HG03045 (cell line): ENCODE measurements around the gene LCN1.

Experiments
- ATAC-seq: cut with Tn5 transposase; IDR thresholded peaks from one replicate; pipeline ENCODE4 v1.9.1; 2021; ENCODE audit warnings: mild to moderate bottlenecking, moderate library complexity; ENCODE audit not compliant: unreplicated experiment

The LCN1 gene

GRCh38 chr9:135488013-135488330 is 33.3 kb upstream of the LCN1 start:
- no peak for ATAC-seq

DNA sequence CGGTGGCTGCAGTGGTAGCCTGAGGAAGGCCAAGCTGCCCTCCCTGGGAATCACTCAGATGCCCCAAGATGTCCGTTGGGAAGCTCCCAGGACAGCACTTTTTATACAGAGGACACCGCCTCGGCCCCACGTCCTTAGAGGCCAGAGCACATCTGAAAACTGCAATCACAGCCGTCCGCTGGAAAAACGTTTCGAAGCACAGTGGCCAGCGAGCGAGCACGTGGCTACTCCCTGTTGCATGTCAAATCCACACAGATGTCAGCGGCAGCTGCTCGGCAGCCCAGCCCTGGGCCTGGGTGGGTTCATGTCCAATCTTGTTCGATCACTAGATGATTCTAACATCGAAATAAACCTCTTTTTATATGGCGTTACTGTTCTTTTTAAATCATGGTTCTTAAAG is 32.7 kb upstream of the LCN1 start:
- ATAC-seq, result no peak

GRCh38 chr9:135489188-135489906 is 31.9 kb upstream of the LCN1 start:
- ATAC-seq, result no peak

DNA sequence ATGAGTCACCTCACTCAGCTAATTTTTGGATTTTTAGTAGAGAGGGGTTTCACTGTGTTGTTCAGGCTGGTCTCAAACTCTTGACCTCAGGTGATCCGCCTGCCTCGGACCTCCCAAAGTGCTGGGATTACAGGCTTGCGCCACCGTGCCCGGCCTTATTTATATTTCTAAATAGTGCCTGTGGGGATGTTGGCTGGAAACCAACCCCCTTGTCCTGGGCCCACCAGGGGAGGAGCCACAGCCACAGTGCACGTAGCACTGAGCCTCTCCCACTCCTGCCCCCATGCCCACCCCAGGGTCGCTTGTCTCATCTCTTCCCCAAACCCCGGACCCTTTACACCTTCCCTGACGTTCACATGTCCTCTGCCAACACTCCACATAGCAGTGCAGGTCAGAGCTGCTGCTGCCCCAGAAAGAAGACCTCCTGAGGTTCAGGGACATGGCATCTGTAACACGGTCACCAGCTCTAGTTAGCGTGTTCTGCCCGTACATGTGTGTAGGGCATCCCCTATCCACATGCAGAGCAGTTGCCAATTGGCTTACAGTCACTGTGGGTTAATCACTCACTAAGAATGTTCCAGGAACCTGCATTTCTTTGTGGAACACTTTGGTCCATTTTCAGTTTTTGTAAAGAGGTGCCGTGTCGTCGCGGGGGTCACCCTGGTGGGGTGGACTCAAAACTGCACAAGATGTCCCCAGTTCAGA is 30.9 kb upstream of the LCN1 start:
- no peak for ATAC-seq

- ATAC-seq, result no peak
These were observed 30.2 kb upstream of the LCN1 start for GRCh38 chr9:135490980-135491464.

GRCh38 chr9:135491764-135492163 is 29.5 kb upstream of the LCN1 start:
- ATAC-seq, result no peak

DNA sequence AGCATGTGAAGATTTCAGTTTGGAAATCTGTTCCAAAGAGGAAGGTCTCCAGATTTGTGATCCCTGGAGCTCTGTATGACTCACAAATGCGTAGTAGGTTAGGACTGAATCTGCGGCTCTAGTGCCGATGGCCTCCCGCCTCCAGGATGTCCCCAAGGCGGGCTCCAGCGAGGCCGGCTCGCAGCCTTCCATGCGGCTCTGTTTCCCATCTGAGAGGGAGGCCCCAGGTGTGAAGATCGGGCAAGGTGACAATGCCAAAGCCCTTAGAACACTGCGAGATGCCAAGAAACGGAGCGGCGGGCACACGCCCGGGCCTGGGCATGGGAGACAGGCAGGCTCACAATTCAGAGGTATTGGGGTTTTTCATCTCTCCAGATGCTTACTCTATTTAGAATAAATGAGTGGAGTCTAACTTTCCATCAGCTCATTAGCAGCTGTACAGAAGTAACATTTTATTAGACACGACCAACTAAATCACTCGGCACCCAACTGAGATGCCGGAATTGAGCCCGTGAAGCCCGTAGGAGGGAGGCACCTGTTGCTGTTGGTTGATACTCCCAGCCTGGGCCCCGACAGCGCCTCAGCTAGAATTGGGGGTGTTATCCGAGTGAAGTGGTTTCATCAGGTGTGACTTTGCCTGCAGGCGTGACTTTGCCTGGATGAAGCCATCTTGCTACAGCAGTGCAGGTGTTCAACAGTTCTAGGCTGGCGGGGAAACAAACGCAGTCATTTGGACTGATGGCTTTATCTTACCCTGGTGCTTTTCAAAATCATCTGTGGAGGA is 28.2 kb upstream of the LCN1 start:
- no peak for ATAC-seq

DNA sequence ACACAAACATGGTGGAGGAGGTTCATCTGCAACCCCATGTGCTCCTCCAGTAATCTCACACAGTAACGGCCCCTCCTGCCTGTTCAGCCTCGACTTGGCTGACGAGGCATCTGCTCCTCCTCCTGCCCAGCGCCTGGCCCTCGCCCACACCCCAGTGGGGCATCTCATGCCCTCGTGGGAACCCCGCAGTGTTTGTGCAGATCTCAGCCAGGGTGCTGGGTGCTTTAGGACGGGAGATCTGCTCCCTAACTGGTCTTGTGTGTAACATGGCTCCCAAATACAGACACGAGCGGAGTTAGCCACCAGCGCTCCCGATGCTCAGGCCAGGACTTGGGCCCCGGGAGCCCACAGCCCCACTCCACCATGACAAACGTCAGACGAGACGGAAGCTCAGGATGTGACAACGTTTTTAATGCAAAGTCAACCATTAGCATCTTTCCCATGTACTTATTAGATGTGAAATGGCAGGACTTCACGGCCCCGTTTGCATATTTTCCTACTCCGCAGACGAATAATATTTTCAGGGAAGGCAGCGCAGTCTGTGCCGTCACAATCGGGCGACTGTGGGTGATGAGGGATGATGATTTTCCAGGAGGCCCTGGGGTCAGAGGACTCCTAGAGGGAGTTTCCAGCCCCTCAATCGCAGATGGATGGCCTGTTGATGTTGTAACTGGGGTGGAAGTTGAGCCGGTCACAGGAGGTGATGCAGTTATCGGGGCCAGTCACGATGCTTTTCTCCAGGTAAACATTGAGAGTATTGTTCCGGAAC is 26.3 kb upstream of the LCN1 start:
- ATAC-seq, result no peak

DNA sequence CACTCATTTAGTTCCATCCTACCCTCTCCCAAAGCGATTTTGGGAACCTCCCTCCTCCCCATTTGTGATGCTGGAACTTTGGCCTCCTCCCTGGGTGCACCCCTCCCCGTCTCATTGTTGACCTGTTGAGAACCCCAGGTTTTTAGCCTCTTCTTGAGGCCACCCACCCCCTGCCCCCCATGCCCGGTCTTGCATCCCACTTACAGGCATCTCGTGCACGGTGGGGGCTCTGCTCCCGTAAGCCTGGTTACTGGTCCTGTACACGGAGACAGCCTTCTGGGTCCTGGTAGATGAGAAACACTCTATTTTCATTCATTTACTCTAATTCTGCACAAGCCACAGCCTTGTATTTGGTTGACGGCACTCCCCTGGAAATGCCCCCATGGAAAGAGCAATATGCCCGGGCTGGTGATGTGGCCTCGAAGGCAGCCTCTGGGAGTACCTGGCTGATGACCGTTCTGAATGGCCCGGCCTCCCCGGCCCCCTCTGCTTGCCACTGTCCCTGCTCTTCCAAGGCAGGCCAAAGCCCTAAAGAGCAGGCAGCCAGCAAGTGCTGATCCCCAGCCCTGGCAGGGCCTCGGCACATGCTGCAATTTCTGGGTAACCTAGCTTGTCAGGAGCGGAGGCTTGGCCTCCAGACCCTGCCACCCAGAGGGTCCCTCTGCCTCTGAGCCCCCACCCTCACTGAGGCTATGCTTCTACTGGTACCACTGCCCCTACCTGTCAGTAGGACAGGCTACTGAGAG is 22.7 kb upstream of the LCN1 start:
- no peak for ATAC-seq

GRCh38 chr9:135499326-135500070 is 21.7 kb upstream of the LCN1 start:
- peak; percentile 51 for ATAC-seq

- peak; percentile 10 for ATAC-seq
These were observed 21.1 kb upstream of the LCN1 start for GRCh38 chr9:135500071-135500524.

DNA sequence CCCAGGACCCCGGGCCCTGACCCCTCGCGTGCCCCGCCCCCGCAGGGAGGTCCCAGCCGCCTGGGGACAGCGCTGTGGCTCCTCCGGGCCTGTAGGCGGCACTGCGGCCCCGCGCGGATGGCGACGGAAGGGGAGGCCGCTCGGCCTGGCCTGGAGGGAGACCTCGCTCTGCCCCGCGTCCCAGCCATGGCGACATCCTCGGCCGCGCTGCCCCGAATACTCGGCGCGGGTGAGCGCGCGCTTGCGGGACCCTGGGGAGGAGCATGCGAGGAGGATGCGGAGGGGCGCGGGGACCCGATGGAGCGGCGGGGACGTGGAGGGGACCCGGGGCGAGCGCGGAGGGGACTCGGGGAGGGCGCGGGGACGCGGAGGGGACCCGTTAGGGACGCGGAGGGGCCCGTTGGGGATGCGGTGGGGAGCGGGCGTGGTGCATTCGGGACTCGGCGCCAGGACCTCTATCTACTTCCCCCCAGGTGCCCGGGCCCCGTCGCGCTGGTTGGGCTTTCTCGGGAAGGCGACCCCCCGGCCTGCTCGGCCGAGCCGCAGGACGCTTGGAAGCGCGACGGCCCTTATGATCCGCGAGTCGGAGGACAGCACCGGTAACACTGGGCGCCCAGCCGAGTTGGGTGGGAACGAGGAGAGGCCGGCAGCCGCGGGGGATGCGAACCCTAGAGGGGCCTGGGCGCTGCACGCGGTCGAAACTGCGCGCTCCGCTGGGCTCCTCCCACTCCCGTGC is 20.5 kb upstream of the LCN1 start, which contains the start of gene MRPS2:
MRPS2 (plus strand) TSS at position 158 of the 736 bp plus-strand sequence; CDS start at position 187, 29 bp downstream.
- ATAC-seq, result peak; percentile 76

DNA sequence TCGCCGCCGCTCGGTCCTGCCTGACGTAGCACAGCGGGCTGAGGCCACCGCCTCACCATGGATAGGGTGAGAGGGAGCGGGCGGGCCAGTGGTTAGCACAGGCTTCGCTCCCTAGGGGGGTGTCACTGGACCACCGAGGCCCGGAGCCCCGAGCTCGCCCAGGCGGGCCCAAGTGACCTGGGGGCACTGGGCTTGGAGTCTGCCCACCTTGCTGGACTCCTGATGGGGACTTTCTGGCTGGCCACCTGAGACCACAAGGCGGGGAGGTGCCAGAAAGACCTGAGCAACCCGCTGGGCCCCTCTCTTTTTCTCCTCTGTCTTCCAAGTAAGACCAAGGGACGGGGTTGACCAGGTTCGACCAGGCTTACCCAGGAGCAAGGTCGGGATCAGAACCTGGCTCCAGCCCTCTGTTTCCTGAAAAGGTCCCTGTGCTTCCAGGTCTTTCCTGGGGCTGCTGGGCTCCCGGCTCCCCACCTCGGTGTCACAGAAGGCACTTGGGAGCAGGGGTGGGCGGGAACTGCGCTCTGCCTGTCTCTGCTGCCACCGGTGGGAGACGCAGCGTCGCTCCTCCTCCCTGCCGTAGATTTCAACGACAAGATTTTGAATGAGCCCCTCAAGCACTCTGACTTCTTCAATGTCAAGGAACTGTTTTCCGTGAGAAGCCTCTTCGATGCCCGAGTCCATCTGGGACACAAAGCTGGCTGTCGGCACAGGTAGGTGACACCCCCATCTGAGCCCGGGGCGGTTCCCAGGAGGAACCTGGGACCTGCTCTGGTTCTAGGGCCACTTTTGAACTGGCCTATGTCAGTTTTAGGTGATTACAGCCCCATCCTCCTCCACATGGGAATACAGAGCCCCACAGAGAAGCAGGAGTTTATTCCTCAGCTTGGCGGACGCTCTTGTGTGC is 19.7 kb upstream of the LCN1 start:
- ATAC-seq, result no peak

- ATAC-seq, result no peak
These were observed 18.9 kb upstream of the LCN1 start for GRCh38 chr9:135502168-135502872.

DNA sequence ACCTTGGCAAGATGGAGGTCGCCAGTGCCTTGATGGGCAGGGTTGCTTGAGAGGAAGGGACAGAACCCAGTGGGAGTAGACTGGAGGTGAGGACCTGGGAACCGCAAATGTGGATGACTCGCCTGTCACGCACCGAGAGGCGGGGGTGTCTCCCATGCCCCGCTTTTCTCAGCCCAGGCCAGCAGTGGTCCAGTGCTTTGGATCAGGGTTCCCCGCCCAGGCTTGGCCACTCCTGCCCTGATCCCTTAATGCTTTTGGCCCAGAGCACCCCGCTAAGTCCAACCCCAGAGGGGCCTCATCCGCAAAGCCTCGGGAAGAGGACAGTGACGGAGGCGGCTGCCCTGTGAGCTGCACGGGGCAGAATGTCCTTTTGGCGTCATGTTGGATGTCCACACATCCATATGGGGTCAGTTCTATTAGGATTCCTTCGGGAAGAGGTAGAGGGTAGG is 18.3 kb upstream of the LCN1 start:
- no peak for ATAC-seq

DNA sequence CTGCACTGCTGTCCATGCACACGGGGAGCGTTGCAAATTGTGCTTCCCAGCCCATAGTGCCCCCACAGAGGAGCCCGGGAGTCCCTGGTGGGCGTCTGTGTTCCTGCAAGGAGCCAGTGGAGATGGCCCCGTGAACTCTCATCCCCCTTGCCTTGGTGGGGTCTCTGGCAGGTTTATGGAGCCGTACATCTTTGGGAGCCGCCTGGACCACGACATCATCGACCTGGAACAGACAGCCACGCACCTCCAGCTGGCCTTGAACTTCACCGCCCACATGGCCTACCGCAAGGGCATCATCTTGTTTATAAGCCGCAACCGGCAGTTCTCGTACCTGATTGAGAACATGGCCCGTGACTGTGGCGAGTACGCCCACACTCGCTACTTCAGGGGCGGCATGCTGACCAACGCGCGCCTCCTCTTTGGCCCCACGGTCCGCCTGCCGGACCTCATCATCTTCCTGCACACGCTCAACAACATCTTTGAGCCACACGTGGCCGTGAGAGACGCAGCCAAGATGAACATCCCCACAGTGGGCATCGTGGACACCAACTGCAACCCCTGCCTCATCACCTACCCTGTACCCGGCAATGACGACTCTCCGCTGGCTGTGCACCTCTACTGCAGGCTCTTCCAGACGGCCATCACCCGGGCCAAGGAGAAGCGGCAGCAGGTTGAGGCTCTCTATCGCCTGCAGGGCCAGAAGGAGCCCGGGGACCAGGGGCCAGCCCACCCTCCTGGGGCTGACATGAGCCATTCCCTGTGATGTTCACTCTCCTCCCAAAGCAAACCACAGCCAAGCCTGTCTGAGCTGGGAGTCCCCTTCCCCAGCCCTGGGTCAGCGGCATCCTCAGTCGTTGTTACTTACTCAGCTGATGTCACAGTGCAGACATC is 17.6 kb upstream of the LCN1 start:
- no peak for ATAC-seq
